ENCODE data around the gene TRMT112.
A peak's percentile ranks its signal among the peaks of the same experiment; 100 is the strongest.

The TRMT112 gene

GRCh38 chr11:64267207-64267945 is 50.0 kb downstream of the TRMT112 start:
- TF ChIP-seq TCF12 (IDR thresholded peaks at IDR 0.05; ENCODE audit: low read depth) = peak; percentile 39; the same call in 1 of the 2 replicates
- TF ChIP-seq FOXM1 (IDR thresholded peaks at IDR 0.05; ENCODE audit: borderline replicate concordance, low read depth) = no peak
- peak; percentile 46; the same call in 1 of the 2 replicates for TF ChIP-seq NFIC (IDR thresholded peaks at IDR 0.05)

Data from Ishikawa (cell line).